Measurements from ENCODE around the gene CCDC73.
A peak's percentile ranks its signal among the peaks of the same experiment; 100 is the strongest.

Gene CCDC73

GRCh38 chr11:32583459-32584271, 210.8 kb downstream of the CCDC73 start, which contains the start of gene EIF3M:
TSS of gene EIF3M (plus strand) at chr11:32583831. CDS start at chr11:32583888, 57 bp downstream.
- DNase-seq = peak; percentile 95

DNA sequence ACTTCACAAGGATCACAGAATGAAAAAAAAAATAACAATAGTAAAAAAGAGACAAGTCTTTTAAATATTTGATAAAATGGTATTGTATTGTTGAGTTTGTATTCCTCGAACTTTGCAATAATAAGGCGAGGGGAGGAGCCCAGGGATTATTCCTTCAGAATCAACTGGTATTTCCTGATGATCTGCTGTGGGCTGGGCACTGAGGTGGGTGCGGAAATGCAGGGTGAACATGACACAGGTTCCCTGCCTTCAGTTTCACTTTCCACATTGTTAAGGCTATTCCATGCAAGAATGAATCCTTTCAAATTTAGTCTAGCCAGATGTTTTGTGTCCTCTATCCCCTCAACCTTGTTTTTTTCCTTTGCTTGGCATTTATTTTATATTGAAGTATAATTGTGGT, 212.9 kb downstream of the CCDC73 start:
- DNase-seq = no peak

GRCh38 chr11:32580967-32581366, 213.5 kb downstream of the CCDC73 start:
- DNase-seq = no peak

- DNase-seq = no peak
Observed at GRCh38 chr11:32576456-32576855, 218.0 kb downstream of the CCDC73 start.

DNA sequence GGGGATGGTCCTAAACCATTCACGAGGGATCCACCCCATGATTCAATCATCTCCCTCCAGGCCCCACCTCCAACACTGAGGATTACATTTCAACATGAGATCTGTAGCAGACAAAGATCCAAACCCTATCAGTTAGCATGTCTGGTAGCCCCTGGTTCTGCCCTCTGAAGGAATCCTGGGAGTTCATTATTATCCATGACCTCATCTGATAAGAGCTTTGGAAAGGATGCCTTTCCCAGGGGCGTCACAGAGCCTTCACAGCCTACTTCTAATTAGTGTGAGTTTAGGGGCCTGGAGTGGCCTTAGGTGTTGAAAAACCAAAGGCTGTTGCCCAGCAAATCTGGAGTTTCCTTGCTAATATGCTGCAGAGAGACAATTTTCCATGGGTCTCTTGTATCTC, 219.4 kb downstream of the CCDC73 start:
- DNase-seq = no peak

GRCh38 chr11:32574421-32574820, 220.0 kb downstream of the CCDC73 start:
- DNase-seq = no peak

- no peak for DNase-seq
Observed at GRCh38 chr11:32573228-32573627, 221.2 kb downstream of the CCDC73 start.

DNA sequence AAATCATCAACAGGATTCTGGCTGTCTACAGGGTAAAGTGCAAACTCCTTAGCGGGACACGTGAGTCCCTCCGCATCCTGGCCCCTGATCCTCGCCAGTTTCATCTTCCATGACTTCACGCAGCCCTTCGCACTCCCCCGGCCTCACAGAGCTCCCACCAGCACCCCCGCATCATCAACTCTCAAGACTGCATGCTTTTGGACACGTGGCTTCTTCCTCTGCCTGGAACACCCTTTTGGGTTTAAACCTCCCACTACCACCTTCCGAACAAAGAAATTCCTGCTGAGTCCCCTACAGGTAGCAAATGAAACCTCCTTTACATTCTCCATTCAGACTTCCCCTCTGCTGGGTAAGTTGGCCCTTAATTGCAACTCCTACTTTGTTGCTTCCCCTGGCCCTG, 223.4 kb downstream of the CCDC73 start:
- DNase-seq = no peak

DNA sequence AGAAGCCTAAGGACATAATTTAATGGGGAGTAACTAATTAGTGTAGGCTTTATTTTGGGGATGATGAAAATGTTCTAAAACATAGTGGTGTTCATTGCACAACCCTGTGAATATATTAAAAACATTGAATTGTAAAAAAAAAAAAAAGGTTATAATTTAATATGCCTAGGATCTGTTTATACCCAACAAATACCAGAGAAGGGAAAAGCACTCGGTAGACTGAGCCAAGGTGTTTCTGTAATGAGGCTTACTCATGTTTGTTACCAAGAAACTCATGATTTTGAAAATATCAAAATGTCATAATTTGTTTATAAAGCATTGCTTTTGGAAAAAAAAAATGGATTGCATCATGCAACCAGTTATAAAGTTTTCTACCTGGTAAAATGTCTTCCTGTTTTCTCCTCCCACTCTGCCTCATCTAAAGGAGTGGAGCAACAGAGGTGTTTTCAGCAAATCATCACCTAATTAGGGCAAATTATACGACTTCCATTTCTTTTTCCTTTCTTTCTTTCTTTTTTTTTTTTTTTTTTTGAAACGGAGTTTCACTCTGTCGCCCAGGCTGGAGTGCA, 225.1 kb downstream of the CCDC73 start:
- no peak for DNase-seq

DNA sequence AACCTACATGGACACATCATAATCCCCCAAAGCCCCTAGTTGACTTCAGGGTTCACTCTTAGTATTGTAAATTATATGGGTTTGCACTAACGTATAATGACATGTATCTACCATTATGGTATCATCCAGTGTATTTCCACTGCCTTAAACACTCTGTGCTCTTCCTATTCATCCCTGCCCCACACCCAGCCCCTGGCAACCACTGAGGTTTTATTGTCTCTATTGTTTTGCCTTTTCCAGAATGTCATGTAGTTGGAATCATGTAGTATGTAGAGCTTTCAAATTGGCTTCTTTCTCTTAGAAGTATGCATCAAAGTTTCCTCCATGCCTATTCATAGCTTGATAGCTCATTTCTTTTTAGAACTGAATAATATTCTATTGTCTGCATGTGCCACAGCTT, 227.3 kb downstream of the CCDC73 start:
- no peak for DNase-seq

DNA sequence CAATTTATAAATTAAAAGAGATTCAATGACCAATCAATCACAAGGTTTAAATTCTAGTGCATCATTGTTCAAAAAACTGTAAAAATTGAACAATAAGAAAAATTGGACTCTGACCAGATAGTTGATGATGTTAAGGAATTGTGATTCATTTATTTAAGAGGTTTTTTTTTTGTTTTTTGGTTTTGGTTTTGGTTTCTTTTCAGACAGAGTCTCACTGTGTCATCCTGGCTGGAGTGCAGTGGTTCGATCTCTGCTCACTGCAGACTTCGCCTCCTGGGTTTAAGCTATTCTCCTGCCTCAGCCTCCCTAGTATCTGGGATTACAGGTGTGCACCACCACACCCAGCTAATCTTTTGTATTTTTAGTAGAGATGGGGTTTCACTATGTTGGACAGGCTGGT, 227.9 kb downstream of the CCDC73 start:
- DNase-seq = no peak

GRCh38 chr11:32563600-32563959, 230.9 kb downstream of the CCDC73 start:
- DNase-seq = no peak

DNA sequence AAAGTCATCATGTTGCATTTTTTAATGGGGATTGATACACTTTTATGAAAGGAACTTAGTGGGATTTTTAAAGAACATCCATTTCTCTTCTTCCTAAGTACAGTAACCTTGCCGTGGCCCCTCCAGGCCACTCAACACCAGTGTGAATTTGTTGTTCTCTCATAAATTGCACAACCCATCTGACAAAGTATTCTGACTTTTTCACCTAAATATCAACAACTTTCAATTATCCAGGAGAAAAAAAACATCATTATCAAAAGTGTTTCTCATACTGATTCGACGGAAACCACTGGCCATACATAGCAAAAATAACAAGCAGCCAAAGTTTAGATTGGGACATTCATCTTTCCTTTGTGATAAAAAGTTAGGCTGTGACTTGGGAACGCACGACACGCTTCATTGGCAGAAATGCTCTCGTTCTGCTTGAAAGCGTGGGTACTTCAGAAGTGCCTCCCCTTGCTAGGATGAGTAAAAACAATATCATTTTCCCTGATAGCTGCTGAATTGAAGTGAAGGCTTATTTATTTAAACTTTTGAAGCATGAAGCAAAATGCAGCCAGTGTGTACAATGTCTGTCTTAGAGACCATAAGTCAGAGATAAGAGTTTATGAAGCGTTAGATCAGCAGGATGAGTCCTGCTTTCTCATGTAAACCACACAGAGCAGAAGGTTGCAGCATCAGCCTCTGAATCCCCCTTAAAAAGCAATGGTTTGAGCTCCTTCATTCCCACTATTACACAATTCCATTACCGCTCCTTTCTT, 231.4 kb downstream of the CCDC73 start:
- no peak for DNase-seq

GRCh38 chr11:32561835-32562234, 232.6 kb downstream of the CCDC73 start:
- DNase-seq = no peak

DNA sequence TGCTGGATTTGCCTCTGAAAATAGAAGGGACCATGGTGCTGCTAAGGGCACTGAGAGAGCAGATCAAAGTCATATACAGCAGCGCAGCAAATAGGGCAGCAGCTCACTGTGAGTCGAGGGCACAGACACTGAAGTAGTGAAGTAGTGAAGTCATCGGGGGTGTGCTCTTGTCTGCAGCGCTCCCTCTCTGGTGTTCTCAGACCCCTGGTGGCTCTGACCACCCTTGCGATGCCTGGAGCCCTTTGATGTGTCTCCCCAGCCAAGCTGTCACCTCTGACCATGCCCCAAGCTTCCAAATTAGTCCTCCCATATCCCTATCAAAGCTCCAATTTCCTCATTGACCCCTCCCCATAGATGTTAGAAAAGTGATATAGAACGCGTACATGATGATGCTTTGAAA, 238.6 kb downstream of the CCDC73 start:
- no peak for DNase-seq

- DNase-seq = no peak
Observed at GRCh38 chr11:32555091-32555490, 239.4 kb downstream of the CCDC73 start.
